Urothelium cell line (cell line): ENCODE data around the gene DMGDH.
A peak's percentile ranks its signal among the peaks of the same experiment; 100 is the strongest.

Experiments used
- DNase-seq: peaks from one replicate; pipeline ENCODE4 v3.0.0; 2011; ENCODE audit warnings: low spot score, mixed read lengths
- FAIRE-seq: peaks from 2 replicates; lab custom pipeline; 2011; peaks lifted over from hg19 to GRCh38; lab: Jason Lieb, UNC

DMGDH gene

GRCh38 chr5:79069488-79070349, at the start of gene DMGDH, which contains the start of gene BHMT2:
Gene DMGDH, minus strand, starts transcription at chr5:79069674. Its CDS starts 54 bp downstream, at chr5:79069620.
Gene BHMT2, plus strand, starts transcription at chr5:79069767. Its CDS starts 16 bp downstream, at chr5:79069783.
- DNase-seq (no peak), FAIRE-seq (no peak)

GRCh38 chr5:79112703-79113058, 43.2 kb upstream of the DMGDH start:
- no peak for DNase-seq
- FAIRE-seq, result no peak

GRCh38 chr5:79111960-79112702, 42.7 kb upstream of the DMGDH start:
- FAIRE-seq (no peak), DNase-seq (no peak)

GRCh38 chr5:79111387-79111959, 42.0 kb upstream of the DMGDH start, which contains the start of gene BHMT:
Gene BHMT, plus strand, starts transcription at chr5:79111809. Its CDS starts 77 bp downstream, at chr5:79111886.
- no peak for FAIRE-seq
- no peak for DNase-seq

- DNase-seq (no peak), FAIRE-seq (no peak)
These were observed 40.3 kb upstream of the DMGDH start for GRCh38 chr5:79109527-79110492.

GRCh38 chr5:79108792-79109191, 39.3 kb upstream of the DMGDH start:
- FAIRE-seq (no peak), DNase-seq (no peak)

GRCh38 chr5:79108086-79108485, 38.6 kb upstream of the DMGDH start:
- FAIRE-seq (no peak), DNase-seq (no peak)

GRCh38 chr5:79107020-79107796, 37.7 kb upstream of the DMGDH start:
- FAIRE-seq, result no peak

GRCh38 chr5:79105868-79106267, 36.4 kb upstream of the DMGDH start:
- no peak for DNase-seq
- no peak for FAIRE-seq

More at GRCh38 chr5:79107020-79107796, 37.7 kb upstream of the DMGDH start:
- DNase-seq, result no peak

- no peak for DNase-seq
- no peak for FAIRE-seq
These were observed 24.3 kb upstream of the DMGDH start for GRCh38 chr5:79093762-79094161.

GRCh38 chr5:79091064-79091463, 21.6 kb upstream of the DMGDH start:
- DNase-seq, result no peak
- no peak for FAIRE-seq

GRCh38 chr5:79088507-79088906, 19.0 kb upstream of the DMGDH start:
- no peak for DNase-seq

GRCh38 chr5:79086116-79086515, 16.6 kb upstream of the DMGDH start:
- FAIRE-seq (no peak), DNase-seq (no peak)

More at GRCh38 chr5:79088507-79088906, 19.0 kb upstream of the DMGDH start:
- FAIRE-seq, result no peak

GRCh38 chr5:79081779-79082178, 12.3 kb upstream of the DMGDH start:
- FAIRE-seq (no peak), DNase-seq (no peak)

- FAIRE-seq (no peak), DNase-seq (no peak)
These were observed 11.3 kb upstream of the DMGDH start for GRCh38 chr5:79080804-79081203.

GRCh38 chr5:79077680-79078365, 8.3 kb upstream of the DMGDH start:
- FAIRE-seq (peak; percentile 46), DNase-seq (no peak)

GRCh38 chr5:79076819-79077218, 7.3 kb upstream of the DMGDH start:
- FAIRE-seq, result no peak
- DNase-seq, result no peak

- FAIRE-seq (no peak), DNase-seq (no peak)
These were observed 6.4 kb upstream of the DMGDH start for GRCh38 chr5:79075646-79076426.
